CD4-positive, alpha-beta T cell treated with Interleukin-6 at 100 ng/mL for 8 hours (primary cell): Measurements from ENCODE around the gene CCDC85C.

Source experiments
- DNase-seq: peaks from one replicate; pipeline ENCODE4 v3.0.0-alpha.2; 2020; ENCODE audit warnings: mixed read lengths, low spot score

The CCDC85C gene

DNA sequence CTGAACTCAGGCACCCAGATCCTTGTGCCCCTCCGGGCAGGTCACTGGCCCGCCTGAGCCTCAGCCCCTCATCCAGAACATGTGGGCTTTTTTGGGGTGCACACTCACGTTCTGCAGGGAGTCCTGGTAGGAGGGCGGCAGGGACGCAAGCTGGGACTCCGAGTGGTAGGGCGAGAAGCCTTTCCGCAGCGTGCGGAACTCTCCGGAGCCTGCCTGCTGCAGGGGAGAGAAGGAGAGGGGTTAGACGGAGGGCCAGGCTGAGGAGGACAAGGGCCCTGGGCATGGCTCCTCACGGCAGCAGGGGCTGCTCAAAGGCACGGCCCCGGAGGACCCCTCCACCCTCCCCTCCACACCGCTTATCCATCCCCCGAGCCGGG, 82.0 kb downstream of the CCDC85C start:
- no peak for DNase-seq

DNA sequence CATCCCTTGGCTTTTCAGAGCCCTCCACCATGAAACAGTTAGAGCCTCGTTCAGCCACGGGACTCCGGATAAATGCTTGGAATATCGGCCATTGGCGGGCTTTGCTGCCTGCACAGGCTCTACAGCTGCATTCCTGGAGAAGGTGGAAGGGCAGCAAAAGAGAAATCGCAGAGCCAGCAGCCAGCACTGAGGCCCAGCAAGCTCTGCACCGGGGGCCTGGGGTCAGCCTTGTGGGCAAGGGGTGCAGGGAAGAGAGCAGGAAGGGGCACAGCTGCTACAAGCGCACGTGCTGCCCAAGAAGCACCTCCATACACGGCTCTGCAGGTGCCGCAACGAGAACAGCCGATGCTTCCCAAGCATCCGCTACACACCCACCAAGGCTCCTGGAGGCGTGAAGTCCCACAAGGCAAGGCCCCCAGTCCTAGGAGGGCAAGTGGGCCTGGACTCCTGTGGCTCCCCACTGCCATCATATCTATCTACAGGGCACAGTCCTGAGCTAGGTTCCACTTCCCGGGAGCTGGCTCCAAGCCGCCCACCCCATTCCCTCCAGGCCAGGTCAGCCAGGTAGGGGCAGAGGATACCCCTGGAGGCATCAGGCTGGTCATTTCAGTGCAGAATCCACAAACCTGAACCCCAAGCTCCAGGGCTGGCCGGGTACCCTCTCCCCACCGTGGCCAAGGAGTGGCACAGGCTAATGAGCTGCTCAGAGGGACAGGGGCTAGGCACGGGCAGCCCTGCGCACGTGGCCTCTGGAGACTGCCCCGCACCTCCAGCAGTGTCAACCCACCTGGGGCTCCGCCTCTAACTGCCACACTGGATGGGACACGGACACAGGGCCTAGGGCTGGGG, 82.6 kb downstream of the CCDC85C start:
- no peak for DNase-seq

- DNase-seq, result no peak
Observed at GRCh38 chr14:99520571-99521081, 83.4 kb downstream of the CCDC85C start.

GRCh38 chr14:99519931-99520421, 84.0 kb downstream of the CCDC85C start:
- DNase-seq, result no peak

- no peak for DNase-seq
Observed at GRCh38 chr14:99519347-99519881, 84.6 kb downstream of the CCDC85C start.

- DNase-seq, result peak; percentile 78
Observed at GRCh38 chr14:99518441-99519346, 85.3 kb downstream of the CCDC85C start.

GRCh38 chr14:99517643-99518381, 86.2 kb downstream of the CCDC85C start:
- DNase-seq, result no peak

DNA sequence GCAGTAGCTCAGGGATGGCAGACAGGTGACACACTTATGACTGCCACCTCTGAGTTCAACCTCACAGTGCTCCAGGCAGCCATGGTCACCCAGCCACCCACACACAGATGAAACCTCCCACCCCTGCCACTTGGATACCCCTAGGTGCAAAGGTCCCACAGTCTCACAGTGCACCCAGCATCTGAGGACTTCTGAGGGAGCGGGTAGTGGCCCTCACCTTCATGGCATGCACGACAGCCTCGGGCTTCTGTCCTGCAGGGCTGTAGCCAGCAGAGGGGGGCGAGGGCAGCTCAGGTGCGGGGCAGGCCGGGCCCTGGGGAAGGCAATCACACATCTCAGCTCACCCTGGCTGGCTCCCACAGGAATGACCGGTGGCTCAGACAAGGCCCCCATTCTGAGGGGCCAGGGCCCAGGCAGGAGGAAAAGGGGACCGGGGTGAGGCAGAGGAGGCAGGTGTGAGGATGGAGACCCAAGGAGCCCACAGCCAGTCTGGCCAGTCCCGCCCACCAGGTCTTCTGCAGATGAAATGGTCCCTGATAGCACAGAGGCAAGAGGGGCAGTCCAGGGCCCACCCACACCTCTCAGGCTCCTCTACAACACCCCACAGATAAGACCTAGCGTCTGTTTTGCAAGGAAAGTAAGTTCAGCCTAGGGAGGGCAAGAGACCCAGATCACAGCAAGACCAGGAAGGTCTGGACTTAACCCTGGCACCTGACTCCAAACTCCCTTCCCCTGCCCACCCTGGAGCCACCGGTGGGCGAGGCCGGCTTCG, 87.0 kb downstream of the CCDC85C start:
- no peak for DNase-seq

- DNase-seq, result no peak
Observed at GRCh38 chr14:99516156-99516870, 87.7 kb downstream of the CCDC85C start.

GRCh38 chr14:99515301-99516155, 88.5 kb downstream of the CCDC85C start:
- no peak for DNase-seq

DNA sequence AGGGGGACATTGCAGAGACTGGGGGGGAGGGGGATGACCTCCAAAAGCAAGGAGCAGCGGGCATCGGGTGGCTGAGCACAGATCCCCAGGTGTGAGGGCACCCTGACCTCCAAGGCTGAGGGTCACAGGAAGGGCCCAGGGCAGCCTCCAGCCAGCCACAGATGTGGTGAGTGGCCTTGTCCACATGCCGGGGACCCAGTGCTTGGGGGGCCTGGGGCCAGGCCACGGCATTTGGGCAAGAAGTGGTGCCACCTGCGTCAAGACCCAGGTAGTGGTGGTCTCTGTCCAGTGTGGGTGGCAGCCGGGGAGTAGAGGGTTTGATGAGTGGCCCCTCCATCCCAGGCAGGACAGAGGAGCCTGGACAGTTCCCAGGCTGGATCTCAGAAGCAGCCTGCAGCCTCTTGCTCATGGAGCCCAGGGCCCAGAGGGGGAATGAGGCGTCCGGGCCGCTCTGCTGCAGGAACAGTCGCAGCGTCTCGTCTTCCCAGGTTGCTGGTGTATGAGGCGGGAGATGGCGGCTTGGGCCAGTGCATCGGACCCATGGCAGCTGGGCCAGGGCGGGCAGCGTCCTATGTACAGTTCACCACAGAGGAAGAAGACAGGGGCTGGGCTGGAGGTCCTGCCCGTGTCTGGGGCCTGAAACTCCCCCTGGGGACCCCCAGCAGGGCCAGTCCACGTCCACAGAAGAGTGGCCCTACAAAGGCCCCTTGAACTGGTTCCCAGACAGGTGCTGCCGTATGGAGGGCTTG, 89.3 kb downstream of the CCDC85C start:
- no peak for DNase-seq

DNA sequence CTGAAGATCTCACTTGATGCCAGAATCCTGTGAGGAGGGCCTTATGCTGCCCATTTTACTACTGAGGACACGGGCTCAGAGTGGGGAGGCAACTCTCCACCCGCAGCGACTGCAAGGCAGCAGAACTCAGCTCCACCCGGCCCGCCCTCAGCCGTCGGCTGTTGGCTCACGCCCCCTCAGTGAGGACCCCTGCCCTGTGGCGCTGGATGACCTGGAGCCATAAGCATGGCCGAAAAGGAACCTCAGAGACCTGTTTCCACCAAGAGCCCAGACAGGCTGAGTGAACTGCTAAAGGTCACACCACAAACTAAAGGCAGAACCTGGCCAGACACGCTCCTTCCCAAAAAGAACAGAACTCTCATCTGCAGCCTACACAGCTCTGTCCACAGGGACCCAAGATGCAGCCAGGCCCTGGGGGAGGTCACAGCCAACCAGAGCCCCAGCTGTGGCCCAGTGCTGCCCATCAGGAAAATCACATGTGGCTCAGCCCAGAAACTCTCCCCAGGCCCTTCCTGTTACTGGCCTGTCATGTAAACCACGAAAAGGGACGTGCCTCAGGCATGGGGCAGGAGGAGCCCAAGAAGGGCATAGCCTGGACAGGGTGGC, 90.0 kb downstream of the CCDC85C start:
- DNase-seq, result no peak

DNA sequence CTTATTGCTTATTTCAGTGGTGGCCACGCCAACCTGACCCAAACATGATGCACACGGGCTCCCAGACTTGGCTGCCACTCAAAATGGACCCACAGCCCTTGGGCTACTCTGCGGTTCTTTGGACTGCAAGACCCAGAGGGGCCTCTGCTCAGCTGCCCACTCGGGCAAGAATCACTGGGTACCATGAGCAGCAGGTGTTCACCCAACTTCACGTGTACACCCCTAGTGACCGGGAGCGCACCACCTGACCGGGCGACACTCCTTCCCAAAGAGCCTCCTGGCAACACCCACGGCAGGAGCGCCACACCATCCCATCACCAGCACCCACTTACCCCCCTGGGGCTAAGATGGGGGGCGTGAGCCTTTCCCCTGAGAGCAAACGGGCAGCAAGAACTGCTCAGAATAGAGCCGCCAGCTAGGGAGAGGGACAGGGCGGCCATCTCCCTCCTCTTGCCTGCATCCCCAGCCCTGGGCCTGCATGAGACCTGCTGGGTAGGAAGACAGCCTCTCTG, 90.8 kb downstream of the CCDC85C start:
- no peak for DNase-seq

DNA sequence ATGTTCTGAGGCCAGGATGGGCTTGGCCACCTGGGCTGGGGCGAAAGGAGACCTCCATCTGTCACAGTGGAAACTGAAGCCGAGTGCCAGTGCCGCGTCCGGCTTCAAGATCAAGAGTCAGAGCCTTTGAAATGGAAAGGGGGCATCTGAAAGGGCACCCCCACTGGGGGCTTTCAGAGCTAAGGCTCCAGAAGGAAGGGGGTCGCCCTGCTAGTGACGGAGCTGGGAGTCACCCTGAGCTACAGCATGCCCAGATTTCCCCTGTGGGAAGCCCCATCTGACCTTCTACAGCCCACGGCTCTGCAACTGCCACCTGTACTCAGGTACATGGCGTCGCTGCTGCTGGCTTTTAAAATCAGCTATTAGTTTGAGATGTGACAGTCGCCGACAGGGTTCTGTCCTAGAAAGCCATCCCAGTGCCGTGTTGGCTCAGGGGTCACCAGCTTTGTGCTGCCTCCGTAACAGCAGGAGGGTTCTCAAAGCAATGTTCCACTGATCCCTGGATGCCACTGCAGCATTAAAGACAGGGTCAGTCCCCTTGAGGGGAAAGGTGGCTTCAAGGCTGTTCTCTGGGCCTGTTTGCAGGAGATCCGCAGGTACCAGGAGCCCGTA, 91.3 kb downstream of the CCDC85C start:
- DNase-seq, result no peak

- no peak for DNase-seq
Observed at GRCh38 chr14:99512110-99512449, 91.9 kb downstream of the CCDC85C start.

- no peak for DNase-seq
Observed at GRCh38 chr14:99511421-99512109, 92.4 kb downstream of the CCDC85C start.
